HG02840 (cell line): ENCODE results near the gene CTBP1.
"Not testable (repeated sequence)": the region's sequence is repeated elsewhere in the genome, so short reads cannot be mapped to it uniquely, and the experiment has no call there.

ENCODE experiments used
- ATAC-seq: cut with Tn5 transposase; IDR thresholded peaks from one replicate; pipeline ENCODE4 v1.9.1; 2021; ENCODE audit warnings: mild to moderate bottlenecking, moderate library complexity, moderate number of reproducible peaks; ENCODE audit not compliant: unreplicated experiment, low FRiP score

The CTBP1 gene

GRCh38 chr4:1239950-1240307 is 9.0 kb downstream of the CTBP1 start:
- no peak for ATAC-seq

DNA sequence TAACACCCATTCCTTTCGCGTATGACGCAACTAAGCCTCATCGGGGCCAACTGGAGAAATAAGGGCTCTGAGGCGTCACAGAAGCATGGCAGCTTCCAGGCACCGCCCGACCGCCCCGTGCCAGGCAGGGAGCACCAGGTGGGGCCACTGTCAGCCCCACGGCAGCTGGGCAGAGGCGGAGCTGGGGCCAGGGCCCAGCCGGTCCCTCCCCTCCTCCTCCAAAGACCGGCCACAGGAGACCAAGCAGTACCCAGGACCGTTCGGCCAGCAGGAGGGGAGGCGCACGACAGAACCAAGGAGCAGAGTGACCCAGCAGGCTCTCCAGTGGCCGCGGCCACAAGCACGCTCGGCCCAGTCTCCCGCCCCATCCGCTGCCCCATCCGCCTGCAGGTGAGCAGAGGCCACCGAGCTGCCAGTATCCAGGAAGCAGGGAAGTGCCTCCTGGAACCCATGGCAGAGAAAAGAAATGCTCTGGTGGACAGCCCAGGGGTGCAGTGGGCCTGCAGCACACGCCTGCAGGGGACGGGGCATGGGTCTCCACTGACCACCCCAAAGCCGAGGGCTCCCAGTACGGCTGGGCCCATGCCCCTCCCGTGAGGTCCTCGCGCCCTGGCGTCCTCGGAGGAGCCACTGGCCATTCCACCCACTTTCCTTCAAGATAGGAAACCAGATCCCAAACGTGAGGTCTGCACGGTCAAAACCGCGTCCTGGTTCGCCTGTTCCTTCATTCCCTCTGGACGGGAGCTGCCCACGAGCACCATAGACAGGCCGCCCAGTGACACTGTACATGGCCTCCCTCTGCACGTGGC is 9.6 kb downstream of the CTBP1 start:
- no peak for ATAC-seq

- no peak for ATAC-seq
These were observed 10.3 kb downstream of the CTBP1 start for GRCh38 chr4:1238676-1239000.

- no peak for ATAC-seq
These were observed 10.8 kb downstream of the CTBP1 start for GRCh38 chr4:1237981-1238675.

DNA sequence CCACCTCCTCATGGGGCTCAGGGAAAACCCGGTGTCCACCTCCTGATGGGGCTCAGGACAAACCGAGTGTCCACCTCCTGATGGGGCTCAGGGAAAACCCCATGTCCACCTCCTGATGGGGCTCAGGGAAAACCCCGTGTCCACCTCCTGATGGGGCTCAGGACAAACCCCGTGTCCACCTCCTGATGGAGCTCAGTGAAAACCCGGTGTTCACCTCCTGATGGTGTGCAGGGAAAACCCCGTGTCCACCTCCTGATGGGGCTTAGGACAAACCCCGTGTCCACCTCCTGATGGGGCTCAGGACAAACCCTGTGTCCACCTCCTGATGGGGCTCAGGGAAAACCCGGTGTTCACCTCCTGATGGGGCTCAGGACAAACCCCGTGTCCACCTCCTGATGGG is 11.7 kb downstream of the CTBP1 start:
- not testable (repeated sequence) for ATAC-seq

DNA sequence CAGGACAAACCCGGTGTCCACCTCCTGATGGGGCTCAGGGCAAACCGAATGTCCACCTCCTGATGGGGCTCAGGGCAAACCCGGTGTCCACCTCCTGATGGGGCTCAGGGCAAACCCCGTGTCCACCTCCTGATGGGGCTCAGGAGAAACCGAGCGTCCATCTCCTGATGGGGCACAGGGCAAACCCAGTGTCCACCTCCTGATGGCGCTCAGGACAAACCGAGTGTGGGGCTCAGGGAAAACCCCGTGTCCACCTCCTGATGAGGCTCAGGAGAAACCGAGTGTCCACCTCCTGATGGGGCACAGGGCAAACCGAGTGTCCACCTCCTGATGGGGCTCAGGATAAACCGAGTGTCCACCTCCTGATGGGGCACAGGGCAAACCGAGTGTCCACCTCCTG is 12.1 kb downstream of the CTBP1 start:
- ATAC-seq, result not testable (repeated sequence)

DNA sequence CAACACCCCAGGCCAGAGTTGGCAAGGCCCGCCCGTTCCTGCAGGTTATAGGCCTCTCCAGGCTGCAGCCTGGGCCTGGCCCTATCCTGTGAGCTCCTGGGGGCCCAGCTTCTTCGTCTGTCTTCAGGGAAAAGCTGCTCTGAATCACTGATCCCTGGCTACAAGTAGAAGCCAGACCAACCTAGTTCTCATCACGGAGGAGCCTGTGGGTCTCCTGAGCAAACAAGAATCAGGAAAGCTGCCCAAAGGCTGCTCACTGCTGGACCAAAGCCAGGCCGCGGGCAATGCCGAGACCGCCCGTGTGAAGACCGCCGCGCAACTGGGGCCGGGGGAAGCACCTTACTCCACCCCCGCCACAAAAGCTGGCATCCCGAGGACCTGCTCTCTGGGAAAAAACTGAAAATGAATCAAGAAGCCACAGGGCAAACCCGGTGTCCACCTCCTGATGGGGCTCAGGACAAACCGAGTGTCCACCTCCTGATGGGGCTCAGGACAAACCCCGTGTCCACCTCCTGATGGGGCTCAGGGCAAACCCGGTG is 12.8 kb downstream of the CTBP1 start:
- ATAC-seq, result no peak

DNA sequence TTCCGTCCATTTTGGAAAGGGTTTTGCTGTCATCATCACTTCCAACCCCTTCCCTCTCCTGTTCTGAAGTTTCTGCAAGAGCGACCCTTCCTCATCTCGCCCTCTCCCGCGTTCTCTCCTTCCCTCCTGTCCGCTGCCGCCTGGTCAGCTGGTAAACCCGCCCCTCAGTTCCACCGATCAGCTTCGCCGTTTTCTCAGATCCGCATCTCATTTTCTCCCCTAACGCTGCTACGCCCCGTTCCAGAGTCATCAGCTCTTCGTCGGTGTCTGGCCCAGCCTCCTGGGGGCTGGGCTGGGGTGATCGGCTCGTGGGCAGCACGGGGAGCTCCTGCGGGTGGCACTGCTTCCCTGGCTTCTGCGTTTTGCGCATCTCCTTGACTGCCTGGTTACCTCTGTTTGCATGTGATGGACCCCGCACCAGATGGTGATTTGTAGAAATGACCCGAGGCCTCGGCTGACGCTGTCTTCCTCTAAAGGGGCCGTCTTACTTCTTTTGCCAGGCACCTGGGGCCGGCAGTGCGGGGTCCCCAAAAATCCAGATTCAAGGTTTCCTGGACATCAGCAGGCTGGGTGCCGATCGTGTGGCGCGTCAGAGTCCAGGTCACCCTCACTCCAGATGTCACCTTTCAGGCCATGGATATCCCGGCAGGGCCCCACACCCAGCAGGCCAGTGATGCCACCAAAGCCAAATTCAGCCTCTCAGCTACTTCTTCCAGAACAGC is 13.4 kb downstream of the CTBP1 start:
- ATAC-seq, result no peak

GRCh38 chr4:1234811-1235292 is 14.1 kb downstream of the CTBP1 start:
- no peak for ATAC-seq

DNA sequence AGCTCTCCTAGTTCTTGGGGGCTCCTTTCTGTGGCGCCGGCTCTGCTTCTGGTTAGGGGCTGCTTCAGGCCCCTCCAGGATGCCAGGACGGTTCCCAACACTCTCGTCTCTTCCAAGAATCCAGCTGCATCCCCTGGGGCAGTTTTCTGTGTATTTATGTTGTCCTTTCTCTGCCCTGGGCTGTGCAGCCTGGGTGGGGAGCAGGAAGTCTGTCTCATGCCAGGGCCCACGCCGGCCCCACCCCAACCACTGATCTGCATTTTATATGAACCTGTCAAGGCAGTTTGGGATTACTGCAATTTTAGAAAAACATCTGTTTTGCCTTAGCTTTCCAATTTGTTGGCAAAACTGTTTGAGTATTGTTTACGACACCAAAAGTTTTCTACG is 14.6 kb downstream of the CTBP1 start:
- no peak for ATAC-seq

DNA sequence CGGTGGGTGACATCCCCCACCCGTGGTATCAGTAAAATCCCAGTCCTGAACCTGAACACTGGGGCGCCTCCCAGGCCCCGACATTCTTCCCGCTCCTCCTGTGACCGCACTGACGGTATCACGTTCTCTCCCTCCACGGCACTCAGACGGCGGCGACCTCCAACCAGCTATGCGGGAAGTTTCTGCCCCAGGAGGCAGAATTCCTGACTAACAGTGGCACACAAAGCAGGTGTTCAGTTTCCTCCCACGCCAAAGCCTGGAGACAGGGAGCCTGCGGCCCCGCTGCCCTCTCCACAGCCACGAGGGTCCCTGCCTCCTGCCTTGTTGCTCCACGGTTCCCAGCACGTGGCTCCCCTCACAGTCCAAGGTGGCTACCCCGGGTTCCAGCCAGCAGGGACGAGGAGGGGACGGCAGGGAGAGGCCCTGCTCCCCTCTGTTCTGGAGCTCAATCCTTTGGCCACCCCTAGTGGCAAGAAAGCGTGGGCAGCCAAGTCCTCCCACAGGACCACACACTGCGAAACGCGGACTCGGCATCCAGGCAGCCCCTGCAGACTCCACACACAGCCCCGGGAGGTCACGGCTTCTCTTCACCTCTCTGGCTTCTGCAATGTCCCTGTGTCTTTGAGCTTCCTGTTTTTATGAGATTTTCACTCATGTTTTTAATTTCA is 15.2 kb downstream of the CTBP1 start:
- ATAC-seq, result no peak

GRCh38 chr4:1232661-1233621 is 16.0 kb downstream of the CTBP1 start:
- ATAC-seq, result no peak

- ATAC-seq, result no peak
These were observed 17.1 kb downstream of the CTBP1 start for GRCh38 chr4:1231637-1232360.

- ATAC-seq, result no peak
These were observed 17.8 kb downstream of the CTBP1 start for GRCh38 chr4:1230971-1231636.

GRCh38 chr4:1230316-1230715 is 18.6 kb downstream of the CTBP1 start:
- ATAC-seq, result no peak

DNA sequence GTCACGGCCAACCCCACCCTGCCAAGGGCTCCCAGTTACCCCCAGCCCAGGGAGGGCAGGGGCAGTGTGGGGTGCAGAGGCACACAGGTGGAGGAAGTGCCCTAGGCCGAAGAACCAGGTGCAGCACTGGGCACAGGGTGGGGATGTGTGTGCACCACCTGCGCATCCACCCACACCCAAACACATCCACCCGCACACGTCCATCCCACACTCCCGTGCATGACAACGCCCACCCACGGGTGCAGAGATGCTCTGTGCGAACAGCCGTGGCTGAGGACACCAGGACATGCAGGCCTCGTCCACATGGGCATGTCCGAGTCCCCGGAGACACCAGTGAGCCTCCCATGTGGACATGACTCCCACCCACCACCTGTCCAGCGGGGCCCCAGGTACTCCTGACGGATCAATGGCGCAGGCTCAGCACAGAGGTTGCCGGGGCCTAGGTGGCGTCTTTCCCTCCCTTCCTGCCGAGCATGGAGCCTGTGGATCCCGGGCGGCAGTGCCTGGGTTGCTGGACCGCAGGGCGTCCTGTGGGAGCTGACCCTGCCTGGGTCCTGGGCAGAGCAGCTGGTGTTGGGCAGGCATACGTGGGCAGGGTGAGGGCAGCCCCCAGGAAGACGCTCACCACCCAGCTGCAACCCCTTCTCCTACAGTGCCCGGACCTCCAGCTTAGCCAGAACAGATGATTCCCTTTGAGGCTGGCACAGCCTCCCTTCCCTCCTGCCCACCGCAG is 19.6 kb downstream of the CTBP1 start:
- ATAC-seq, result no peak

- ATAC-seq, result no peak
These were observed 21.1 kb downstream of the CTBP1 start for GRCh38 chr4:1227816-1228215.

GRCh38 chr4:1226598-1226997 is 22.3 kb downstream of the CTBP1 start:
- no peak for ATAC-seq
